Activated CD4-positive, alpha-beta T cell treated with anti-CD3 and anti-CD28 coated beads, Interleukin-2, amount 10 ng/mL, durations not matched to agents 24 days and 14 days (primary cell): ENCODE results near the gene BAAT. TPM values are rescaled to one million over a fixed set of nuclear protein-coding genes. Genes with fewer than 3 reads are reported as not detected.
"Not testable (repeated sequence)": the region's sequence is repeated elsewhere in the genome, so short reads cannot be mapped to it uniquely, and the experiment has no call there.

Source experiments
- DNase-seq: peaks from one replicate; pipeline ENCODE4 v3.0.0; 2022
- H3K27ac Mint-ChIP-seq: one replicate; pipeline ENCODE4 v1.8.0; 2022; ENCODE audit warnings: mild to moderate bottlenecking, mixed read lengths
- H3K27me3 Mint-ChIP-seq: one replicate; pipeline ENCODE4 v1.8.0; 2022; ENCODE audit warnings: mixed read lengths
- H3K36me3 Mint-ChIP-seq: one replicate; pipeline ENCODE4 v1.8.0; 2022; ENCODE audit warnings: low read depth, mild to moderate bottlenecking, mixed read lengths
- H3K4me1 Mint-ChIP-seq: one replicate; pipeline ENCODE4 v1.8.0; 2021; ENCODE audit warnings: mixed read lengths
- H3K4me3 Mint-ChIP-seq: one replicate; pipeline ENCODE4 v1.8.0; 2022; ENCODE audit warnings: mild to moderate bottlenecking, moderate library complexity, mixed read lengths
- H3K9me3 Mint-ChIP-seq: one replicate; pipeline ENCODE4 v1.8.0; 2021; ENCODE audit warnings: mixed read lengths
- intact Hi-C: fragments of 100-400 bp; cut with micrococcal nuclease; formaldehyde crosslinking; loops from one replicate; pipeline ENCODE4 v1.15.1; 2023
- total RNA-seq: library from RNA; stranded (reverse); gene quantifications from 2 replicates; pipeline ENCODE4 v1.2.3, GENCODE V29; 2022

Gene BAAT
- total RNA-seq, result 0.07 TPM in 1 of 2 replicates, not detected in the other

DNA sequence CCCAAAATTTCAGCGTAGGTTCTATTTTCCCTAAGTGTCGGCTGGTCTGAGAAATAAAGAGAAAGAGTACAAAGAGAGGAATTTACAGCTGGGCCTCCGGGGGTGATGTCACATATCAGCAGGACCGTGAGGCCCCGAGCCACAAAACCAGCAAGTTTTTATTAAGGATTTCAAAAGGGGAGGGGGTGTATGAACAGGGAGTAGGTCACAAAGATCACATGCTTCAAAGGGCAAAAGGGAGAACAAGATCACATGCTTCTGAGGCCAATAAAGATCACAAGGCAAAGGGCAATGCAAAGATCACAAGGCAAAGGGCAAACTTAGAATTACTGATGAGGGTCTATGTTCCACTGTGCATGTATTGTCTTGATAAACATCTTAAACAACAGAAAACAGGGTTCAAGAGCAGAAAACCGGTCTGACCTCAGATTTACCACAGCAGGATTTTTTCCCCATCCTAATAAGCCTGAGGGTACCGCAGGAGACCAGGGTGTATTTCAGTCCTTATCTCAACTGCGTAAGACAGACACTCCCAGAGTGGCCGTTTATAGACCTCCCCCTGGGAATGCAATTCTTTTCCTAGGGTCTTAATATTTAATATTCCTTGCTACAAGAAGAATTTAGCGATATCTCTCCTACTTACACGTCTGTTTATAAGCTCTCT is at the start of gene BAAT:
BAAT (minus strand) TSS at position 134 of the 664 bp plus-strand sequence. CDS start 13,602 bp downstream, outside the sequence.
- DNase-seq, H3K4me1 Mint-ChIP-seq, H3K27me3 Mint-ChIP-seq, intact Hi-C loops, H3K27ac Mint-ChIP-seq, H3K4me3 Mint-ChIP-seq, H3K9me3 Mint-ChIP-seq: not testable (repeated sequence)
- H3K36me3 Mint-ChIP-seq, result peaks cover 30% of the 10 kb centered on the region

DNA sequence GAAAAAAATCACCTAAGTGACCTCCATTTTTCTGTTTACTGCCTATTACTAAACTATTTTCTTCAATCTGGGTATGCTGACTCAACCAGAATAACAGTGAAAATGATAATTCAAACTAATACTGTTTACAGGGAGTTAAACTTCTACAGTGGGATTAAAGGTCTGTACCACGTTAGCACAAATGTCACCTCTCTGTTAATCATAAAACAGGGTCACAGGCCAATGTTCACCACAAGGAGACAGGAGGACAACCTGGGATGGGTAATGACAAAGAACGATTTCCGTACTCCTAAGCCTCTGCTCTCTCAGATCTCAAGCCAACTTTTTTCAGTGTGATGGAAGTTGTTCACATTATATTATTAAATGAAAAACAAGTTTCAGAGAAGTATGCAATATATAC is 48.4 kb upstream of the BAAT start:
- no peak overlapping the region for H3K4me3 Mint-ChIP-seq
- peaks cover 8% of the 10 kb centered on the region for H3K27me3 Mint-ChIP-seq
- H3K9me3 Mint-ChIP-seq, result no peaks in the 10 kb centered on the region
- no peak overlapping the region for H3K27ac Mint-ChIP-seq
- DNase-seq, result no peak
- no peaks in the 10 kb centered on the region for H3K4me1 Mint-ChIP-seq
- H3K36me3 Mint-ChIP-seq, result no peaks in the 10 kb centered on the region
- intact Hi-C loops, result no loop called here

- Mint-ChIP-seq H3K4me1 (no peaks in the 10 kb centered on the region), H3K27me3 (peaks cover 7% of the 10 kb centered on the region), H3K27ac (no peak overlapping the region), H3K9me3 (no peaks in the 10 kb centered on the region), H3K36me3 (no peaks in the 10 kb centered on the region), H3K4me3 (no peak overlapping the region)
- DNase-seq, result no peak
- intact Hi-C loops, result no loop called here
Observed at GRCh38 chr9:101432740-101433139, 47.9 kb upstream of the BAAT start.

DNA sequence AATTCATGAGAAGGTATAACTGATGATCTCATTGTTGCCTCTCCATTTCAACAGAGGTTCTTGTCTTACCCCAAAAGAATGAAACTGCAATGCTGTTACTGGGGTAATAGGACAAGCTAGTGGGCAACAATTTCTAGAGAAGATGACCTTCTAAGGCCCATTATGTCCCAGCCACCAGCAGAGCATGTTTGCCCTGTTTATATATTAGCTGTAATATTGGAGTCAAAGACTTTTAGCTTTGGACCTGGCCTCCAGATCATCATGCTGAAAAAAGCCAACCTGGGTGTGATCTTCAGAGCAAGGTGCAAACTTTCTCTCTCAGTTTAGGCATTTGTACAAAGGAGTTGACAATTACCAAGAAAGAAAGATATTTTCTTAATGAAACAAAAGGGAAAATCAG is 47.4 kb upstream of the BAAT start:
- H3K27ac Mint-ChIP-seq, result no peak overlapping the region
- peaks cover 4% of the 10 kb centered on the region for H3K27me3 Mint-ChIP-seq
- no peak overlapping the region for H3K4me3 Mint-ChIP-seq
- H3K36me3 Mint-ChIP-seq, result no peaks in the 10 kb centered on the region
- H3K4me1 Mint-ChIP-seq, result no peaks in the 10 kb centered on the region
- H3K9me3 Mint-ChIP-seq, result no peaks in the 10 kb centered on the region
- intact Hi-C loops, result no loop called here
- no peak for DNase-seq

DNA sequence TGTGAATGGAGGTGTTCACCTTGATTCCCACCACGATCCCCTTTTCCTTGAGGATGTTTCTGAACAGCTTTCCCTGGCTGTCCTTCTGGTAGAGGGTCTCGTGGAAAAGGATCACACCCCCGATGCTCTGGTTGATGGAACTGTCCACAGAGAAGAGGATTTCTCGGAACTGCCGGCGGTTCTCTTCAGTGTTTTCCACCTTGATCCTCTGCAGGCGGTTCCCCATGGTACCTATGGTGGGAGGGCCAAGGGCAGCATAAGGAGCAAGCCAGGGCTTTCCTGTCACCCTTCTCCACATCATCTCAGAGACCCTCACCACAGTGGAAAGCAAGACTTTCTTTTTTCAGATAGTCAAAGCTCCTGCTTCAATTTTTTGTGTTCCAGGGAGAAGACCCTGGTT is 44.9 kb upstream of the BAAT start:
- Mint-ChIP-seq H3K9me3 (no peaks in the 10 kb centered on the region), H3K27ac (no peak overlapping the region), H3K36me3 (no peaks in the 10 kb centered on the region), H3K4me3 (no peak overlapping the region), H3K4me1 (no peaks in the 10 kb centered on the region), H3K27me3 (no peaks in the 10 kb centered on the region)
- no peak for DNase-seq
- intact Hi-C loops, result no loop called here

DNA sequence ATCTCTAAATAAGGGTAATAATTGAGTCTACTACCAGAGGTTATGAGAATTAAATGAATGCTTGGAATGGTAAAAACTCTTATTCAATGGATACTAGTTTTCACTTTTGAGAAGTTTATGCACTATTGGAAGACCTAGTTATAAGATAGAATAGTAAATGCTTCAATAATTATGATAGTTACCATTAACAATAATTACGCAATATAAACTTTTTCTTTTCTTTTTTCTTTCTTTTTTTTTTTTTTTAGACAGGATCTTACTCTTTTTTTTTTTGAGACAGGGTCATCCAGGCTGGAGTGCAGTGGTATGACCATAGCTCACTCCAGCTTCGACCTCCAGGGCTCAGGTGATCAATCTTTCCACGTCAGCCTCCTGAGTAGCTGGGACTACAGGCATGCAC is 44.1 kb upstream of the BAAT start:
- Mint-ChIP-seq H3K4me1 (no peaks in the 10 kb centered on the region), H3K27me3 (no peaks in the 10 kb centered on the region), H3K36me3 (no peaks in the 10 kb centered on the region), H3K9me3 (peaks cover 4% of the 10 kb centered on the region), H3K27ac (no peak overlapping the region), H3K4me3 (no peak overlapping the region)
- intact Hi-C loops, result no loop called here
- no peak for DNase-seq

DNA sequence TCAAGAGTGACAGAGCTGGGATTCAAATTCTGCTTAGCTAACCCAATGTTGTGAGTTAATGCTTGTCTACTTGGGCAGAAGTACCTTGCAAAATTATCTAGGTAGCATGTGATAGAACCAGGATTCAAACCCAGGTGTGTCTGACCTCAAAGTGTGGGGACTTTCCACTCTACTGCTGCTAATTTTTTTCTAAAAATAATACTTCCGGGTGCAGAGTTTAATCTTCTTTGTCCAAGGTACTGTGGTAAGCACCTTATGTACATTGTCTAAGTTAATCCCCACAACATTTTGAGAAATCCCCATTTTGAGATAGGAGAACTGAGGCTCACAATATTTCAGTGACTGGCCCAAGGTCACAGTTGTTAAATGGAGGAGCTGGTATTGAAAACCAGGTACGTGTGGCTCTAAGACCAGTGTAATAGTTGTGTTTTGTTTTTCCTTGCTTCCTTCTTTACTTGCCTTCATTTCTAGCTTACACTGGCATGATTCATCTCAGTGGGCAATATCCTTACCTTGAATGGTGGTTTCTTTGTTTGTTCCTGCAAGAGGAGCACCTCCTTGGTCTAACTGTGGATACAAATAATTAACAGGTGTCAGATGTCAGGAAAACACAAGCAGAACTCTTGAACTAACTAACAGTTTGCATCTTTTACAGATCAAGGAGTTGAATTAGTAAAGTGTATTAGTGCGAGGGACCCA is 43.3 kb upstream of the BAAT start:
- DNase-seq, result no peak
- intact Hi-C loops, result no loop called here
- Mint-ChIP-seq H3K4me1 (no peaks in the 10 kb centered on the region), H3K27ac (no peak overlapping the region), H3K27me3 (no peaks in the 10 kb centered on the region), H3K36me3 (no peaks in the 10 kb centered on the region), H3K4me3 (no peak overlapping the region), H3K9me3 (peaks cover 8% of the 10 kb centered on the region)

DNA sequence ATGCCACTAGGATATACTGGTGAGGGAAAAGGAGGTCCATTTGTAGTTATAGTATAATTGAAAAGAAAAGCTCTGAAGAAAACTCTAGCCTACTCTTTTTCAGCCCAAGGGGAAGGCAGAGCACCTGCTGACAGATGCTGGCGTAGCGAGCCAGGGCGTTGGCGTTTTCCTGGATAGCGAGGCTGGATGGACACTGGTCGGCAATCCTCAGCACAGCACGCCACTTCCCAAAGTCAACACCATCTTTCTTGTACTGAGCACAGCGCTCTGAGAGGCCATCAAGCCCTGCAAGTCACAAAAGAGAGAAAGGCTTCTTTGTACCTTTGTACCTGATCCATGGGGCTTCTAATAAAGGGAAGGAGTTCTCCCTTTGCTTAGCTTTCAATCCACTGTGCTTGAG is 42.6 kb upstream of the BAAT start:
- Mint-ChIP-seq H3K4me3 (no peak overlapping the region), H3K27me3 (no peaks in the 10 kb centered on the region), H3K9me3 (peaks cover 8% of the 10 kb centered on the region), H3K4me1 (no peaks in the 10 kb centered on the region), H3K27ac (no peak overlapping the region), H3K36me3 (no peaks in the 10 kb centered on the region)
- DNase-seq, result no peak
- intact Hi-C loops, result no loop called here

- intact Hi-C loops, result no loop called here
- H3K4me3 Mint-ChIP-seq, result no peak overlapping the region
- DNase-seq, result no peak
- no peaks in the 10 kb centered on the region for H3K4me1 Mint-ChIP-seq
- H3K27ac Mint-ChIP-seq, result no peak overlapping the region
- H3K36me3 Mint-ChIP-seq, result peaks cover 2% of the 10 kb centered on the region
- H3K27me3 Mint-ChIP-seq, result no peaks in the 10 kb centered on the region
- H3K9me3 Mint-ChIP-seq, result peaks cover 19% of the 10 kb centered on the region
Observed at GRCh38 chr9:101421653-101422065, 36.9 kb upstream of the BAAT start.

DNA sequence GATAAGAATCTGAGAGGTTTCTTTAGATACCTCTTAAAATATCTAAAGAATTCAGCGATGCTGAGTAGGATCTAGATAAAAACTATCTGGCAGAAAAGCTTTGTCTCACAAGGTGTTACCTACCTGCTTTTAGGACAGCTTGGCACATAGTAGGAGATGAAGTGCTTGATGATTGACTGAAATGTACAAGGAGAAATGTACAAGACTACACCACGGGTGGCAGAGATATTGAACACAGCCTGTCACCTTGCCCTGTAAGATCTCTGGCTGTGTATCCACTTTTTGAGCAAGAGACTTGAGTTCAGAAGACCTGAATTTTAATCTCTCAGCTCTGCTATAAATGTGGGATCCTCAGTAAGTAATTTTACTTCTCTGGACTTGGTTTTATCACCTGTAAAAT is 35.1 kb upstream of the BAAT start:
- intact Hi-C loops, result no loop called here
- no peak overlapping the region for H3K27ac Mint-ChIP-seq
- no peaks in the 10 kb centered on the region for H3K4me1 Mint-ChIP-seq
- no peaks in the 10 kb centered on the region for H3K27me3 Mint-ChIP-seq
- no peak overlapping the region for H3K4me3 Mint-ChIP-seq
- peaks cover 2% of the 10 kb centered on the region for H3K36me3 Mint-ChIP-seq
- peaks cover 23% of the 10 kb centered on the region for H3K9me3 Mint-ChIP-seq
- DNase-seq, result no peak

DNA sequence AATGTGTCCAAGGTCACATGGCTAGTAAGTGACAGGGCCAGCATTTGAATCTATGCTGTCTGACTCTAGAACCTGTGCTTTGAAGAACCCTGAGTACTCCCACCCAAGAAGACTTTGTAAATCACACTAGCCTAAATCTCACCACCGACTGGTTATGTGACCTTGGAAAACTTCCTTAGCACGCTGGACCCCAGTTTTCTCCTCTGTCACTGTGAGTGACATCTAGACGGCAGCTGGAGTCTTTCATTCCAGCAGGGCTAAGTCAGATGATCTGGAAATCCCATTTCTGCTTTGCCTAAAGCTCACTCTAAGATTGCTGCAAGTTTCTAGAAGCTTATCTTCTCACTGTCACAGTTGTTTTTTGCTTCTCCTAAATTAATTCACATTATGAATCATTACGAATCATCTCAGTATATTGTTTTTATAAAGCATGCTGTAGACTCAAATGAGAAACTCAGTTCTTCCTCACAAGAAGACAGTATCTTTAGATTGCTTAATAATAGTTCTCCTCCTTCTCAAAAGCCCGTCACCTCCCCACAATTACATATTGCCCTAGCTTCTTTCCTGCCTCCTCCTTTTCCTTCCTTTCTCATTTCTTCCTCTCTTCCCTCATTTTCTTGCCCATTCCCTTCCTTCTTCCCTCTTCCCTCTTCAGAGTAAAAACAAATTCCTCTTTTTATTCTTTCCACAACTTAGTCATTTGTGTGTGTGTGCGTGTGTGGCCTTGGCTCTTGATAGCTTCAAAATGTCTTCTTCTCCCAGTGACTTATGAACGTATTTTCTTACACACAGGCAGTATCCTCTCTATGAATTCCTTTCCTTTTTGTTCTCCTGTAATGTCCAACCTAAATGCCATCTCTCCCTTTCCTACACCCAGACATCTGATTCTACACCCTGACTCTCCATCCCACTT is 34.0 kb upstream of the BAAT start:
- peaks cover 2% of the 10 kb centered on the region for H3K36me3 Mint-ChIP-seq

GRCh38 chr9:101417977-101418376 is 33.2 kb upstream of the BAAT start:
- H3K27me3 Mint-ChIP-seq, result no peaks in the 10 kb centered on the region
- H3K4me3 Mint-ChIP-seq, result no peak overlapping the region
- DNase-seq, result no peak
- H3K27ac Mint-ChIP-seq, result no peak overlapping the region
- peaks cover 27% of the 10 kb centered on the region for H3K9me3 Mint-ChIP-seq
- H3K4me1 Mint-ChIP-seq, result no peaks in the 10 kb centered on the region
- intact Hi-C loops, result no loop called here
- peaks cover 4% of the 10 kb centered on the region for H3K36me3 Mint-ChIP-seq

More for the DNA sequence above, 34.0 kb upstream of the BAAT start:
- Mint-ChIP-seq H3K9me3 (peaks cover 25% of the 10 kb centered on the region), H3K27me3 (no peaks in the 10 kb centered on the region), H3K27ac (no peak overlapping the region), H3K4me1 (no peaks in the 10 kb centered on the region), H3K4me3 (no peak overlapping the region)
- intact Hi-C loops, result no loop called here
- DNase-seq, result no peak

- Mint-ChIP-seq H3K27me3 (no peaks in the 10 kb centered on the region), H3K9me3 (peaks cover 27% of the 10 kb centered on the region), H3K27ac (no peak overlapping the region), H3K36me3 (peaks cover 4% of the 10 kb centered on the region), H3K4me1 (no peaks in the 10 kb centered on the region), H3K4me3 (no peak overlapping the region)
- intact Hi-C loops, result no loop called here
- no peak for DNase-seq
Observed at GRCh38 chr9:101417389-101417788, 32.6 kb upstream of the BAAT start.

DNA sequence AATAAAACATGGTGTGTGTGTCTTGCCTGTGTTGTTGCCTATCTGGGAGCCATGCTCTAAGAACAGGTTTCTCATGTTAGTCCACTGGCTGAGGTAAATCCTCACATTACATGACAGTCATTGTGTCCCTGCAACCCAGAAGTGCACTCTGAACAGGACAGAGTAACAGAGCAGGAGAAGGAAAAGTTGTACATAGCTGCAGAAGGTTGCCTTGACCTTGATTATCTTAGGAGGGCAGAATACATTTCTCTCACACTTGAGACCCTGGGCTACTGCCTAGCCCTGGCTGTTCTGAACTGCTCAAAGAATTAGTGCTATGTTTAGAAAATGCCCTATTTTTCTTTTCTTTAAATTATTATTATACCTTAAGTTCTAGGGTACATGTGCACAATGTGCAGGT is 30.8 kb upstream of the BAAT start:
- peaks cover 14% of the 10 kb centered on the region for H3K36me3 Mint-ChIP-seq
- peaks cover 32% of the 10 kb centered on the region for H3K9me3 Mint-ChIP-seq
- intact Hi-C loops, result no loop called here
- H3K27ac Mint-ChIP-seq, result no peak overlapping the region
- H3K4me1 Mint-ChIP-seq, result no peaks in the 10 kb centered on the region
- no peak overlapping the region for H3K4me3 Mint-ChIP-seq
- no peaks in the 10 kb centered on the region for H3K27me3 Mint-ChIP-seq
- no peak for DNase-seq
